Subcutaneous adipose tissue (tissue), 4 donors: Measurements from ENCODE around the gene RAPGEF1. TPM values are rescaled to one million over a fixed set of nuclear protein-coding genes. Genes with fewer than 3 reads are reported as not detected.

Source experiments
- total RNA-seq, 4 donors: library from RNA; depleted of rRNA; stranded (reverse); fragments of >200 nt; gene quantifications; one replicate each; pipeline ENCODE4 v1.1.0, GENCODE V29; 2016
- TF ChIP-seq, protein P1 (sequence below): fragments of 450-650 bp; IDR thresholded peaks from one replicate; pipeline ENCODE4 v1.5.1; 2016; ENCODE audit warnings: low read depth, mild to moderate bottlenecking, control low read depth, antibody characterized with exemption, moderate library complexity

Gene RAPGEF1, protein sequence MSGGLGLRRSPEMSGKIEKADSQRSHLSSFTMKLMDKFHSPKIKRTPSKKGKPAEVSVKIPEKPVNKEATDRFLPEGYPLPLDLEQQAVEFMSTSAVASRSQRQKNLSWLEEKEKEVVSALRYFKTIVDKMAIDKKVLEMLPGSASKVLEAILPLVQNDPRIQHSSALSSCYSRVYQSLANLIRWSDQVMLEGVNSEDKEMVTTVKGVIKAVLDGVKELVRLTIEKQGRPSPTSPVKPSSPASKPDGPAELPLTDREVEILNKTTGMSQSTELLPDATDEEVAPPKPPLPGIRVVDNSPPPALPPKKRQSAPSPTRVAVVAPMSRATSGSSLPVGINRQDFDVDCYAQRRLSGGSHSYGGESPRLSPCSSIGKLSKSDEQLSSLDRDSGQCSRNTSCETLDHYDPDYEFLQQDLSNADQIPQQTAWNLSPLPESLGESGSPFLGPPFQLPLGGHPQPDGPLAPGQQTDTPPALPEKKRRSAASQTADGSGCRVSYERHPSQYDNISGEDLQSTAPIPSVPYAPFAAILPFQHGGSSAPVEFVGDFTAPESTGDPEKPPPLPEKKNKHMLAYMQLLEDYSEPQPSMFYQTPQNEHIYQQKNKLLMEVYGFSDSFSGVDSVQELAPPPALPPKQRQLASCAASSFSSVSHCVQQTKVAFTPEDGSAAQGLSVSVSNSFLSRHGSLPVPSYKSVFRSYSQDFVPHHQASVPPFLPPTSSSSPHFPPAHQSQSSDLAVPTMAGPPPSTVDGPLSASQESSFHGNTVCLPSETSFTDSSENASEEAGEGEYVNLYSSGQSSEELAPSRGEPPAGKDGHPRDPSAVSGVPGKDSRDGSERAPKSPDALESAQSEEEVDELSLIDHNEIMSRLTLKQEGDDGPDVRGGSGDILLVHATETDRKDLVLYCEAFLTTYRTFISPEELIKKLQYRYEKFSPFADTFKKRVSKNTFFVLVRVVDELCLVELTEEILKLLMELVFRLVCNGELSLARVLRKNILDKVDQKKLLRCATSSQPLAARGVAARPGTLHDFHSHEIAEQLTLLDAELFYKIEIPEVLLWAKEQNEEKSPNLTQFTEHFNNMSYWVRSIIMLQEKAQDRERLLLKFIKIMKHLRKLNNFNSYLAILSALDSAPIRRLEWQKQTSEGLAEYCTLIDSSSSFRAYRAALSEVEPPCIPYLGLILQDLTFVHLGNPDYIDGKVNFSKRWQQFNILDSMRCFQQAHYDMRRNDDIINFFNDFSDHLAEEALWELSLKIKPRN (N-terminal part only)
- 10 to 100 TPM; 47.1 to 79.5 (median 61.4) TPM for total RNA-seq

DNA sequence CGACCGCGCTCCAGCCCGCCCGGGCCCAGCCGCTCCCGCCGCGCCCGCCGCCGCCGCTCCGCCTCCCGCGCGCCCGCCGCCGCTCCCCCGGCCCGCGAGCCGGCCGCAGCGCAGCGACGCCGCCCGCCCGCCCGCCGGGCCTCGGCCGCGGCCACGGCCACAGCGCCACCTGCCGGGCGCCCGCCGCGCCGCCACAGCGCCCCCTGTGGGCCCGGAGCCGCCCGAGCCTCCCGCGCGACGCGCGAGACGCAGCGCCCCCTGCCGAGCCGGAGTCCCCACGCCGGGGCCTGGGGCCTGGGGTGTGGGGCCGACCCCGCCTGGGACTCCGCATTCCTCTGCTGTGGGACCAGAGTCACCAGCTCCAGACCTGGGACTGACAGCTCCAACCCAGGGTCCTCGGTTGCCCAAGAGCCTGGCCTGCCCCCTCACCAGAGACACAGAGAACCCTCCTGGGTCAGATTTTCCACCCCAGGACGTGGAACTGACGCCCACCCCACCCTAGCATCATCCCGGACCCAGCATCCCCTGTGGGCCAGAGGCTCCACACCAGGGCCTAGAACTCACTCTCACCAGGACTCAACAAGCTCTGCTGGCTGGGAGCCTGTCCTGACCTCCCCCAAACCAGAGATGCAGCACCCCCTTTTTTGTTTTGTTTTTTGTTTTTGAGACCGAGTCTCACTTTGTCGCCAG lies at the start of gene RAPGEF1:
TSS of gene RAPGEF1 (minus strand) at position 118 of the 690 bp plus-strand sequence. CDS start 246 bp downstream, outside the sequence.
- TF ChIP-seq, protein P1, sequence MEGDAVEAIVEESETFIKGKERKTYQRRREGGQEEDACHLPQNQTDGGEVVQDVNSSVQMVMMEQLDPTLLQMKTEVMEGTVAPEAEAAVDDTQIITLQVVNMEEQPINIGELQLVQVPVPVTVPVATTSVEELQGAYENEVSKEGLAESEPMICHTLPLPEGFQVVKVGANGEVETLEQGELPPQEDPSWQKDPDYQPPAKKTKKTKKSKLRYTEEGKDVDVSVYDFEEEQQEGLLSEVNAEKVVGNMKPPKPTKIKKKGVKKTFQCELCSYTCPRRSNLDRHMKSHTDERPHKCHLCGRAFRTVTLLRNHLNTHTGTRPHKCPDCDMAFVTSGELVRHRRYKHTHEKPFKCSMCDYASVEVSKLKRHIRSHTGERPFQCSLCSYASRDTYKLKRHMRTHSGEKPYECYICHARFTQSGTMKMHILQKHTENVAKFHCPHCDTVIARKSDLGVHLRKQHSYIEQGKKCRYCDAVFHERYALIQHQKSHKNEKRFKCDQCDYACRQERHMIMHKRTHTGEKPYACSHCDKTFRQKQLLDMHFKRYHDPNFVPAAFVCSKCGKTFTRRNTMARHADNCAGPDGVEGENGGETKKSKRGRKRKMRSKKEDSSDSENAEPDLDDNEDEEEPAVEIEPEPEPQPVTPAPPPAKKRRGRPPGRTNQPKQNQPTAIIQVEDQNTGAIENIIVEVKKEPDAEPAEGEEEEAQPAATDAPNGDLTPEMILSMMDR = no peak

DNA sequence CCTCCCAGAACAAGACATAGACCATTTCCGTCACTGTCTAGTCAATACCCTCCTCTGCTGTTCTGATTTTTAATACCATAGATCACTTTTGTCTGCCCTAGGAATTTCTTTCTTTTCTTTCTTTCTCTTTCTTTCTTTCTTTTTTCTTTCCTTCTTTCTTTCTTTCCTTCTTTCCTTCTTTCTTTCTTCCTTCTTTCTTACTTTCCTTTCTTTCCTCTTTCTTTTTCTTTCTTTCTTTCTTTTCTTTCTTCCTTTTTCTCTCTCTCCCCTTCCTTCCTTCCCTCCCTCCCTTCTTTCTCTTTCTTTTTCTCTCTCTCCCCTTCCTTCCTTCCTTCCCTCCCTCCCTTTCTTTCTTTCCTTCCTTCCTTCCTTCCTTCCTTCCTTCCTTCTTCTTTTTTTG lies 49.0 kb upstream of the RAPGEF1 start:
- TF ChIP-seq, protein P1 = no peak

DNA sequence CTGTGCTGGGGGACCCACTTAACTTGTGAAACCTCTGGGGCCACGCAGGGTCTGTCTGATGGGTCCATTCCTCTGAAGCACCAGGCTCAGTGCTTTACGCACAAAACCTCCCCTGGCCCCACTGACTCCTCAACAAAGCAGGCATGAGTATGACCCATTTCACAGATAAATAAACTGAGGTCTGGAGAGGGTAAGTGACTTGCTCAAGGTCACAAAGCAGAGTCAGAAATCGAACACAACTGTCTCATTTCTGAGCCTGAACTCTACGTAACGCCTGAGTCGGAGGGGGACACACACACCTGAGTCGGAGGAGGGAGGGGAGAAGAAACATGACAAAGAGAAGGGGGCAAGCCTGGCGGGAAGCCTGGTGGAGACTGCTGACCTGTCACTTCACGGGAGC lies 48.0 kb upstream of the RAPGEF1 start:
- TF ChIP-seq, protein P1 = no peak

DNA sequence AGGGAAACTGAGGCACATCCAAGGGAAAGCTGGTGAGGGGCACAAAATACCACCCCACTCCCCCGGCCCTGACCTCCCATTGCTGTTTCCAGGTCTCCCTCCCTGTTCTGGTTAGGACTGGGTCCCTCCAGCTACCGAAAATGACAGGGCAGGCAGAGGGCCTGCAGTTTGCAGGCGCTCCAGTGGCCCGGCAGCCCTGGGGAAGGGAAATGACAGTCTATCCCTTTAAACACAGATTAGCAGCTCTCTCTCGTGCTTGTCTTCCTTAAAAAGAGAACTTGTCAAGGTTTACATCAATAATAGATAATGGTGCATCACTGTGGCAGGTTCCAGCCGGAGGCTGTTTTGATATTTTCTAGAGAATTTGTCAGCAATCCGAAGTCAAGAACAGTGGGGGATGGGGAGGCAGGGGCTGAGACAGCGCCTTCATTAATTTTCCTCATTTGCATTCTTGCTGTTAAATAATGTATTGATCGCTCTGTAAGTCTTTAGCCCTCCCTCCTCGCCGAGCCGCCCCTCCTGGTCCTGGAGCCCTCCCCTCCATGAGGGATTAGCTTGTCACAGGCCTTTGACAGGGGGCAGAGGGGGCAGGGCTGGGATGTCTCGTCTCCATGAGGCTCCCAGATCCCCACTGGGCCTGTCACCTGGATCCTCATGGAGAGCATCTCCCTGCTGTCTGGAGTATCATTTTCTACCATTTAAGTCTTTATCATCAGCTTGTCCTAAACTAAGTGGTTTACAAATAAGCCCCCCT lies 45.0 kb upstream of the RAPGEF1 start:
- TF ChIP-seq, protein P1 = no peak

DNA sequence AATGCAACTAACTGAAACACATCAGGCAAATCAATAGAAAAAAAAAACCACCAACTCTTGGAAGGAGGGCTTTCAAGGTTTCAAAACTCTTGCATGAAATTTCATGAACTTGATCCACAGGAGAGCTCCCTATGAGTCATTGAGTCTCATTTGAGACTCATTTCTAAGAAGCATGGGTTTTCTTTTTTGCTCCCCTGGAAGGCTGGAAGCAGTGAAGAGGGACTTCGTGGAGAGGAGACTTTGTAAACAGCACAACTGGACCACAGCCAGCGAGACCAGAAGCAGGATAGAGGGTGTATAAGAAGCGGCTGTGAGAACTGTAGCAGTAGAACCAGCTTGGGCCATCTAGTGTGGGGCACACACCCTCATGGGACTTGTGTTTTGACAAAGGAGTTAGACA lies 41.2 kb upstream of the RAPGEF1 start:
- TF ChIP-seq, protein P1 = no peak

DNA sequence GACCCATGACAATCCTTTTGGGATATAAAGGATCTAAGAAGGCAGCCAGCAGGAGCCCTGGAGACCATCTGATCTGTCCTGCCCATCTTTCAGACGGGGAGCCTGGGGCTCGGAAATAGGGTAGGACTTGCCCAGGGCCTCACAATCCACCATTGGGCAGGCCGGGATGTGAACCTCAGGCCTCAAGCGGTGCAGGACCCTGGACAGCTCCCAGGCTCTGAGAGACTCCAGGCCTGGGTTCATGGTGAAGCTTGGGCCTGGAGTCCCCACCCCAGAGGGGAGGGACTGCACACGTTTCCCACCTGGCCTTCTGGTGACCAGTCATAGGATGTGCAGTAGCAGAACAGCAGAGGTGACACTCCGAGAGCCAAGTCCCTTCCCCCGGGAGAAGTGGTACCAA lies 36.6 kb upstream of the RAPGEF1 start:
- TF ChIP-seq, protein P1 = no peak
